ENCODE data around the gene DGKD.
A peak's percentile ranks its signal among the peaks of the same experiment; 100 is the strongest.
"Not testable (repeated sequence)": the region's sequence is repeated elsewhere in the genome, so short reads cannot be mapped to it uniquely, and the experiment has no call there.

DGKD gene

GRCh38 chr2:233358947-233359346 is 4.7 kb downstream of the DGKD start:
- no peak for DNase-seq

- no peak for DNase-seq
These were observed 5.5 kb downstream of the DGKD start for GRCh38 chr2:233359823-233360222.

DNA sequence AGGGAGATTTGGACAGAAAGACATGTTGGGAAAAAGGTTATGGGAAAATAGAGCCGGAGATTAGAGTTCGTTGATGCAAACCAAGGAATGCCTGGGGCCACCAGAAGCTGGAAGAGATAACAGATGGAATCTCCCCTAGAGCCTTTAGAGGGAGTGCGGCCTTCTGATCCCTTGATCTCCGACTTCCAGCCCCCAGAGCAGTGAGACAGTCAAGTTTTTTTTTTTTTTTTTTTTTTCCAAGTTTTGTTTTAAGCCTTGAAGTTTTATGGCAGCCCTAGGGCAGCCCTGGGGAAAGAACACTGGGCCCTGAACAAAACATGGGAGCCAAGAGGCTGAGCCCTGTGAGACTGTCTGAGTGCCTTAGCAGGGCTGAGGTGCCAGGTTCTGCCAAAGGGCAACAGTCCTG is 6.5 kb downstream of the DGKD start:
- DNase-seq = no peak

GRCh38 chr2:233361297-233361696 is 7.0 kb downstream of the DGKD start:
- DNase-seq = no peak

DNA sequence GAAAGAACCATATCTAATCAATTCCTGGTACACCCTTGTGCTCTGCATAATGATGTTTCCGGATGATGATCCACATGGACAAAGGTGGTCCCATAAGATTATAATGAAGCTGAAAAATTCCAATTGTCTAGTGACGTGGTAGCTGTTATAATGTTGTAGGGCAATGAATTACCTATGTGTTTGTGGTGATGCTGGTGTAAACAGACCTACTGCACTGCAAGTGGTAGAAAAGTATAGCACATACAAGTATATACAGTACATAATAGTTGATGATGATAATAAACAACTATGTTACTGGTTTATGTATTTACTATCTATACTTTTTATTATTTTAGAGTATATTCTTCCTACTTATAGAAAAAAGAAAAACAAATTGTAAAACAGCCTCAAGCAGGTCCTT is 8.4 kb downstream of the DGKD start:
- no peak for DNase-seq

DNA sequence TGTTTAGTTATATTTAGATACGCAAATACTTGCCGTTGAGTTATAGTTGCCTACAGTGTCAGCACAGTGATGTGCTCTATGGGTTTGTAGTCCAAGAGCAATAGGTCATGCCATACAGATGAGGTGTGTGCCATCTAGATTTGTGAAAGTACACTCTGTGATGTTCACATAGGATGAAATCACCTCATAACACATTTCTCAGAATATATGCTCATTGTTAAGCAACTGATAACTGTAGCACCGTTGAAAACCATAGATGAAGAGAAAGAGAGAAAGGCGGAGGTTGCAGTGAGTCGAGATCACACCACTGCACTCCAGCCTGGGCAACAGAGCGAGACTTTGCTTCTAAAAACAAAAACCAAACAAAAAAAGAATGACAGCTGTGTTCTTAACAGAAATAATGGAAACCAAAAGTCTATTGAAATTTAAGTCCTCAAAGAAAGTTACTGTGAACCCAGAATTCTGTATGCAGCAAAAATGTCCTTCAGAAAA is 9.5 kb downstream of the DGKD start:
- no peak for DNase-seq

GRCh38 chr2:233365861-233366520 is 11.7 kb downstream of the DGKD start:
- DNase-seq = peak in 1 of 51 donors; percentile 39

- no peak for DNase-seq
These were observed 13.3 kb downstream of the DGKD start for GRCh38 chr2:233367586-233367985.

DNA sequence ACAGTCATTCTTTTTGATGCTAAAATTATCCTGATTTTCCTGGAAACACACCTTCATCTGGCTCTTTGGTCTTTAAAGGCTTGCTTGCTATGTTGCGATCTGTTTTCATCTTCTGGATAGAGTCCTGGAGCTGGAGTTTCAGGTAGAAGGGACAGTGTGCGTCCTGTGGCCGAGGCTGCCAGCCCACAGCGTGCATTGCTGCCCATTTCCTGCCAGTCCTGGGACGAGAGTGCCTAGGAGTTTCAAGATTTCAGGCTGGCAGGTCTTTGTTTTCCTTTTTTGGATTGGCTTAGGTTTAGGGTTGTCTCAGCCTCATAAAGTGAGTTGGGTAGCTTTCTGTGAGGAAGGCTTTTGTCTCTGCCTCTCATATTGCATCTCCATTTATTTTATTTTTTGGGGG is 14.5 kb downstream of the DGKD start:
- no peak for DNase-seq

- DNase-seq = peak in 4 of 51 donors; percentile 23 to 34 (median 28)
These were observed 15.2 kb downstream of the DGKD start for GRCh38 chr2:233369462-233369861.

- peak in 1 of 51 donors; percentile 10 for DNase-seq
These were observed 15.8 kb downstream of the DGKD start for GRCh38 chr2:233369897-233370685.

DNA sequence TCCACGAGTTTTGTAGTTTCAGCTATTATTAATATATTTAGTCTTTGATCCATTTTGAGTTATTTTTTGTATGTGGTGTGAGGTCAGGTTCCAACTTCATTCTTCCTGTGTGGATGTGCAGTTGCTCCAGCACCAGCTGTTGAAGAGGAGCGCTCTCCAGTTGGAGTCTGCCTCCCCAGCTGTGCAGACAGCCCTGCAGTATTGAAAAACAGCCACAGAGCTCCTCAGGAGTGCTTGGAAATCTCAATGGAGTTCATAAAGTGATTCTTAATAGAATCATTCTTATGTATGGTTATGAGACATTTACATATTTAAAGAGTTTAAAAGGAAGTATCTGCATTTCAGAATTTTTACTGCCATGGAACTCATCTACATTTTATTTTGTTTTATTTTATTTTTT is 17.3 kb downstream of the DGKD start:
- no peak for DNase-seq

- DNase-seq = no peak
These were observed 18.6 kb downstream of the DGKD start for GRCh38 chr2:233372855-233373254.

GRCh38 chr2:233373316-233373715 is 19.0 kb downstream of the DGKD start:
- no peak for DNase-seq

GRCh38 chr2:233374776-233375175 is 20.5 kb downstream of the DGKD start:
- DNase-seq = not testable (repeated sequence)

DNA sequence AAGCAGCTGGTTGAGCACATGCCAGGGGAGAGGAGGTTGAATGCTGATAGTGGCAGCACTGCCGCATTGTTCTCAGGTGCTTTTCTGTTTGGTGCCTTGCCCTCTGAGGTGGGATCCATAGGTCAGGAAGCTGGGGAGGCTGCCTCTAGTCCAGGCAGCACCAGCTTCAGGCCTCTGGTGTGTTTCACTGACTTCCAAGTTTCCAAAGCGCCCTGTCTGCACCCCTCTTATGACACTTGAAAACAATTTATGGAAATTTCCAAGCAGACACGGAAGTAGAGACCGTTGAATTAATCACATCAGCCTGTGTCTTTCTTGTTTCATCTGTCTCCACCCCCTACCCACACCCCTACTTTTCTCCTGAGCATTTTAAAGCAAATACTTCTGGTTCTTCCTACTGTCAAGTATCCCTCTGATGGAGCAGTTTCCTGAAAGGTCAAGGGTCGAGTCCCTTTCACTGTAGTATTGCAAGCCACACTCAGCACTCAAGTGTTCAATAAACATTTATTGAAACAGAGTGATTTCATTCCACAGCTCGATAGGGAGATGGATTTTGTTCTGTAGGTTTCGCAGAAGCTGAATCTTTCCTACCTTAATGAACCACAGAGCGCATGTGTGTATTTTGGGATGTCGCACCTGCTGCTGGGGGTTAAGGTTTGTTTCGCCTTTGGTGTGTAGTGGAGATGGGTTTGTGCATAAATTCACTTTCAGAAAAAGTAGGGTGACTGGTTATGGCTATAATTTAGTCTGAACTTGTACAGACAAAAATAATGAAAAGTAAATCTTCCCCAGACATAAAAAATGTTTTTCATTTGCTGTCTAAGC is 21.4 kb downstream of the DGKD start:
- DNase-seq = no peak

DNA sequence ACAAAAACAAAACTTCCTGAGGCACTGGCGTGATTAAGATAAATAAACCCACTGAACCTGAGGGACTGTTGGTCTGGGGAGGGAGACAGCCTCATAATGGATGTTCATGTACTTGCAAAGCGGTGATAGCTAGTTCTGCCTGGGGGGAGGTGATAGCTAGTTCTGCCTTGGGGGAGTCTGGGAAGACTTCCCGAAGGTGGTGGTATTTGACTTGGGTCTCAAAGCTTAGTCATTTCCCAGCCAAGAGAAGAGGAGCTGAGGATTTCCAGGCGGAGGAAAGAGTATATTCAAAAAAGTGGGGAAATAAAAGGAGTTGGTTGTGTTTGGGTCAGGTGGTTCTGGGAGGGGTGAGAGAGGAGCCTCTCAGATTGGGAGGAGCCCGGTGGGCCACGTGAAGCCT is 24.7 kb downstream of the DGKD start:
- DNase-seq = no peak

DNA sequence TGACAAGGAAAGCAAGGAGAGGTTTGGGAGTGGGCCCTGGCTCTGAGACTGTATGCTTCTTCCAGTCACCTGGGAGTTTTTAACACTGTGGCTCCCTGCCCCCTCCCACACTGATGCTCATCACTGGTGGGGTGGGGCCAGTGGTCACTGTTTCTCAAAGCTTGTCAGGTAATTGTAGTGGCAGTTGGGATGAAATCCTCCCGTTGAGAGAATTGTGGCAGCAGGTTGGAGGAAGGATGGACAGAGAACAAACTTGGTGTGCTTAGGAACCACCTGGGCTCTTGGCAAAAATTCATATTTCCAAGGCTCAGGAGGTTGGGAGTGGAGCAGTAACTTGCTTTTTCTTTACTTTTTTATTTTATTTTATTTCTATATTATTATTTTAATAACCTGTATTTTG is 25.1 kb downstream of the DGKD start:
- no peak for DNase-seq

DNA sequence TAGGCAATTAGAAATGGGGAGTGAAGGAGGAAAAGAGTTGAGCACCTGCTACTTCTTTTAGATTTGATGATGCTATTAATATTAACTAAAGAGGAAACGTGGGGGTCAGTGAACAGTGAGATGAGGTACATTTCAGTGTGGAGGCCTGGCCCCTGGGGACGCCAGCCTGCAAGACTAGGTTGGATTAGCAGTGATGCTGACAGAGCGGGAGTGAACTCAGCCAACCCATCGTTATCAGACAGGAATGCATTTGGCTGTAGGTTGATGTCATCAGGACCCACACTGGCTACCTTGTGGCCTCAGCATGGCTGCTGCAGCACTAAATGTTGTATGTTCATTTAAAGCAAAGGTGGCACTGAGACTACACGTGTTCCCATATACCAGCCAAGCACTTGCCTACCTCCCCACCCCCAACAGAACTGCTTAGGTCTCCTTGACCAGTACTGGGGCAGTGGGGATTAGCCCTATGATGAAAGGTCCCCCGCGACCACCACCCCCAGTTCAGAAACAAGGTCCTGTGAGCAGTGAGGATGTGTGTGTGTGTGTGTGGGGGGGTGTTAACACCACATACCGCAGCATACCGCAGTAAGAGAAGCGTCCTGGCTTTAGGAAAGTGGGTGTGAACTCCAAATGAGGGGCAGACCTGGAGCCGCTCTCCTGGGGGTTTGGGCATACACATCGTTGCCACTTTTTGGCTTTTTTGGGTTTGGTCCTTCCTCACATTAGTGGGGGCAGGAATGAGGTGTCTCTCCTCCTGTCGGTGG is 26.0 kb downstream of the DGKD start:
- no peak for DNase-seq

DNA sequence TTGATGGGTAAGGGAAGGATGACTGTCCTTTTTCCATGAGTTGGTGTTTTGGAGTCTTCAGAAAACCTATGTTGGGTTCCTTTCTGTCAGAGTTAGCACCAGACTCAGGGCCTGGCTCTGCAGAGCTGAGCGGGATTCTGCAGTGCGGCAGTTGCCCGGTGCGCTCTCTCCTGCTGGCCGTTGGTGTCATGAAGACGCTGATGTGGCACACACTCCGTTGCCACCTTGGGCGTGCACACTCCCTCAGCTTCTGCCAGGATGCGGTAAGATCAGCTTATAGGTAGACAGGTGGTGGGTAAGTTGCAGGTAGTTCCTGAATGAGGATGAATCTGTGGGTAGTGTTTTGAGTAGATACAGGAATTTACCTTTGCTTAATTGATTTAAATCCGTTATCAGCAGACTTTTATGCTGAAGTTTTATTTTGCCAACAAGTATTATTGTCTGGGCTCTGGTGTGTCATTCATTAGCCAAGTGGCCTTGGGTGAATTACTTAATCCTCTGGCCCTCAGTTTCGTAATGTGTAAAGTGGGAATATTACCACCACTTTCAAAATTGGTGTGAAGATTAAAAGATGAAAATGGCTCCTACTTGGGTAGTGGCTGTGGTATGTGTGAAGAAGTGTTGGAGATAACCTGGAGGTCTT is 26.8 kb downstream of the DGKD start:
- DNase-seq = no peak

DNA sequence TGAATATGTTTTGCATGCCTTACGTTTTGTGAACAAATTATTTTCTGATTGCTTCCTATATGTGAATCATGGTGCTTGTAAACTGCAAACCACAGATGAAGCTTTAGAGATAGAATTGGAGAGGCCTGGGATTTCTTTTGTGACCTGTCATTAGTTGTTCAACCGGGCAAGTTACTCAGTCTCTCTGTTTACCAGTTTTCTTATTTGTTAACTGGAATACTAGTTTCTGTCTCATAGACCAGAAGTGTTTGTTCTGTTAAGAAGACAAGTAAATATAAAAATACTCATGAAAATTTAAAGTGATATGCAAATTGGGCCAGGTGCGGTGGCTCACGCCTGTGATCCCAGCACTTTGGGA is 27.3 kb downstream of the DGKD start:
- DNase-seq = no peak
